ENCODE measurements around the gene PRPSAP2. TPM values are rescaled to one million over a fixed set of nuclear protein-coding genes. Genes with fewer than 3 reads are reported as not detected.

Gene PRPSAP2
- total RNA-seq, 4 donors from 2014 or later, result 20.0 to 48.7 (median 35.0) TPM

- Histone ChIP-seq H3K4me3 (no peak overlapping the region), H3K4me1 (no peaks in the 10 kb centered on the region), H3K36me3 (no peaks in the 10 kb centered on the region), H3K27ac (no peak overlapping the region), H3K9me3 (no peaks in the 10 kb centered on the region), H3K27me3 (no peaks in the 10 kb centered on the region)
- TF ChIP-seq CTCF (IDR thresholded peaks at IDR 0.05), result no peak
- TF ChIP-seq POLR2A (IDR thresholded peaks at IDR 0.05), result no peak
- DNase-seq, result no peak
Observed at GRCh38 chr17:18937981-18938691, 80.2 kb downstream of the PRPSAP2 start.

- Histone ChIP-seq H3K9me3 (no peaks in the 10 kb centered on the region), H3K27ac (no peak overlapping the region), H3K36me3 (no peaks in the 10 kb centered on the region), H3K4me1 (no peaks in the 10 kb centered on the region), H3K4me3 (no peak overlapping the region), H3K27me3 (no peaks in the 10 kb centered on the region)
- no peak for TF ChIP-seq CTCF (IDR thresholded peaks at IDR 0.05)
- TF ChIP-seq POLR2A (IDR thresholded peaks at IDR 0.05), result no peak
- no peak for DNase-seq
Observed at GRCh38 chr17:18938692-18939023, 80.7 kb downstream of the PRPSAP2 start.

- DNase-seq, result no peak
- Histone ChIP-seq H3K27me3 (no peaks in the 10 kb centered on the region), H3K9me3 (no peaks in the 10 kb centered on the region), H3K4me1 (no peaks in the 10 kb centered on the region), H3K27ac (no peak overlapping the region), H3K4me3 (no peak overlapping the region), H3K36me3 (no peaks in the 10 kb centered on the region)
- TF ChIP-seq CTCF (IDR thresholded peaks at IDR 0.05), result no peak
- TF ChIP-seq POLR2A (IDR thresholded peaks at IDR 0.05), result no peak
Observed at GRCh38 chr17:18944646-18945045, 86.7 kb downstream of the PRPSAP2 start.

GRCh38 chr17:18946536-18946935 lies 88.6 kb downstream of the PRPSAP2 start:
- H3K4me1 ChIP-seq, result no peaks in the 10 kb centered on the region
- no peak for DNase-seq
- TF ChIP-seq CTCF (IDR thresholded peaks at IDR 0.05), result no peak
- no peak for TF ChIP-seq POLR2A (IDR thresholded peaks at IDR 0.05)

GRCh38 chr17:18947866-18948265 lies 89.9 kb downstream of the PRPSAP2 start:
- no peaks in the 10 kb centered on the region for H3K9me3 ChIP-seq
- H3K4me3 ChIP-seq, result no peak overlapping the region
- no peak overlapping the region for H3K27ac ChIP-seq
- TF ChIP-seq POLR2A (IDR thresholded peaks at IDR 0.05) (no peak), CTCF (IDR thresholded peaks at IDR 0.05) (no peak)
- no peaks in the 10 kb centered on the region for H3K4me1 ChIP-seq
- no peaks in the 10 kb centered on the region for H3K27me3 ChIP-seq
- no peak for DNase-seq
- H3K36me3 ChIP-seq, result no peaks in the 10 kb centered on the region

More at GRCh38 chr17:18946536-18946935, 88.6 kb downstream of the PRPSAP2 start:
- Histone ChIP-seq H3K36me3 (no peaks in the 10 kb centered on the region), H3K27me3 (no peaks in the 10 kb centered on the region), H3K4me3 (no peak overlapping the region), H3K9me3 (no peaks in the 10 kb centered on the region), H3K27ac (no peak overlapping the region)
